Measurements from ENCODE around the gene FRMD8. TPM values are rescaled to one million over a fixed set of nuclear protein-coding genes. Genes with fewer than 3 reads are reported as not detected.

The FRMD8 gene
- total RNA-seq, 1 experiment from 2014 or later, result 22.7 TPM

- Histone ChIP-seq H2BK5ac (ENCODE audit: insufficient read length, low read length) (no peak overlapping the region), H3K9ac (ENCODE audit: extremely low read depth, insufficient read length, low read length) (no peak overlapping the region), H3K4me1 (ENCODE audit: insufficient read depth, low read length) (peaks cover 4% of the 10 kb centered on the region; the same call in 1 of the 2 replicates), H2BK15ac (ENCODE audit: low read depth, low read length) (no peak overlapping the region), H4K91ac (ENCODE audit: insufficient read length, low read depth, low read length) (no peak overlapping the region), H3K79me2 (ENCODE audit: insufficient read depth, low read length) (no peaks in the 10 kb centered on the region; the same call in 1 of the 2 replicates), H2AFZ (ENCODE audit: low read length) (no peak overlapping the region), H3K9me3 (ENCODE audit: control insufficient read depth, low read depth, low read length) (no peaks in the 10 kb centered on the region), H3K4ac (ENCODE audit: low read depth, low read length) (no peak overlapping the region), H2BK120ac (ENCODE audit: low read depth, low read length, poor library complexity, severe bottlenecking) (no peak overlapping the region), H3K27ac (ENCODE audit: insufficient read length, low read depth, low read length) (peak overlapping the region; percentile 82), H2BK20ac (ENCODE audit: low read depth, low read length, poor library complexity, severe bottlenecking) (no peak overlapping the region), H2BK12ac (ENCODE audit: insufficient read length, low read depth, low read length) (no peak overlapping the region), H3K14ac (ENCODE audit: insufficient read depth, low read length) (no peak overlapping the region; the same call in 1 of the 2 replicates), H3K4me2 (ENCODE audit: insufficient read depth, insufficient read length, low read length) (no peak overlapping the region), H4K5ac (ENCODE audit: insufficient read length, low read depth, low read length) (peak overlapping the region; percentile 35), H4K20me1 (ENCODE audit: control insufficient read depth, insufficient read depth, insufficient read length) (peaks cover 2% of the 10 kb centered on the region), H3K23ac (ENCODE audit: insufficient read length, low read depth, low read length) (no peak overlapping the region), H3K79me1 (ENCODE audit: insufficient read depth, low read depth, low read length, poor library complexity, severe bottlenecking) (no peaks in the 10 kb centered on the region), H3K23me2 (ENCODE audit: insufficient read length, low read depth, low read length, poor library complexity, severe bottlenecking) (peaks cover 11% of the 10 kb centered on the region), H3K56ac (ENCODE audit: insufficient read length, low read depth, low read length) (no peak overlapping the region), H4K8ac (replicated peaks; ENCODE audit: insufficient read length, low read depth, low read length) (no peak overlapping the region), H2AK5ac (ENCODE audit: insufficient read length, low read length) (no peak overlapping the region), H3K27me3 (ENCODE audit: insufficient read depth, low read length) (no peaks in the 10 kb centered on the region), H3T11ph (ENCODE audit: low read length) (no peak overlapping the region), H3K18ac (ENCODE audit: insufficient read length, low read depth, low read length) (no peak overlapping the region)
- Mint-ChIP-seq H3K27me3 (ENCODE audit: low read depth) (peaks cover 11% of the 10 kb centered on the region), H3K4me1 (peaks cover 62 to 71% of the 10 kb centered on the region in 2 experiments), H3K9me3 (no peaks in the 10 kb centered on the region; a peak in 2 of 5 replicates), H3K27ac (peak overlapping the region; percentile 100), H3K4me3 (peak overlapping the region; percentile 24 to 74; a peak in 3 of 5 replicates), H3K36me3 (ENCODE audit: insufficient read depth in 1 of 3, low read depth in 3 of 3) (no peaks in the 10 kb centered on the region)
- no peak for DNase-seq
- TF ChIP-seq CTCF (conservative IDR thresholded peaks at IDR 0.05), result no peak
- no CpG with 5 or more reads among the region's 4 CpGs for WGBS (ENCODE audit: extremely low coverage, insufficient read length, low lambda C conversion rate)
Measured at GRCh38 chr11:65418431-65418680, 31.9 kb downstream of the FRMD8 start.

Measured in H9 (cell line).